ENCODE data around the gene PADI3.

PADI3 gene

GRCh38 chr1:17295292-17295691 is 46.4 kb downstream of the PADI3 start:
- DNase-seq (ENCODE audit: low read depth in 2 of 3, low spot score in 2 of 3): no peak

GRCh38 chr1:17296086-17296485 is 47.2 kb downstream of the PADI3 start:
- no peak for DNase-seq (ENCODE audit: low read depth in 2 of 3, low spot score in 2 of 3)

GRCh38 chr1:17297991-17298390 is 49.1 kb downstream of the PADI3 start:
- DNase-seq (ENCODE audit: low read depth in 2 of 3, low spot score in 2 of 3): no peak

GRCh38 chr1:17301767-17302166 is 52.9 kb downstream of the PADI3 start:
- no peak for DNase-seq (ENCODE audit: low read depth in 2 of 3, low spot score in 2 of 3)

- DNase-seq (ENCODE audit: low read depth in 2 of 3, low spot score in 2 of 3): no peak
Measured at GRCh38 chr1:17304151-17304825, 55.4 kb downstream of the PADI3 start.

- DNase-seq (ENCODE audit: low read depth in 2 of 3, low spot score in 2 of 3): no peak
Measured at GRCh38 chr1:17304826-17305175, 55.9 kb downstream of the PADI3 start.

- no peak for DNase-seq (ENCODE audit: low read depth in 2 of 3, low spot score in 2 of 3)
Measured at GRCh38 chr1:17305576-17306095, 56.7 kb downstream of the PADI3 start.

GRCh38 chr1:17306407-17306806 is 57.5 kb downstream of the PADI3 start:
- DNase-seq (ENCODE audit: low read depth in 2 of 3, low spot score in 2 of 3): no peak

GRCh38 chr1:17306921-17307320 is 58.0 kb downstream of the PADI3 start:
- DNase-seq (ENCODE audit: low read depth in 2 of 3, low spot score in 2 of 3): no peak

- DNase-seq (ENCODE audit: low read depth in 2 of 3, low spot score in 2 of 3): no peak
Measured at GRCh38 chr1:17307329-17307728, 58.4 kb downstream of the PADI3 start.

GRCh38 chr1:17307946-17308345 is 59.0 kb downstream of the PADI3 start, which contains the start of gene PADI4:
Gene PADI4, plus strand, starts transcription at chr1:17308197. Its CDS starts 26 bp downstream, at chr1:17308223.
- no peak for DNase-seq (ENCODE audit: low read depth in 2 of 3, low spot score in 2 of 3)

- DNase-seq (ENCODE audit: low read depth in 2 of 3, low spot score in 2 of 3): no peak
Measured at GRCh38 chr1:17308593-17308992, 59.7 kb downstream of the PADI3 start.

- DNase-seq (ENCODE audit: low read depth in 2 of 3, low spot score in 2 of 3): no peak
Measured at GRCh38 chr1:17309426-17310067, 60.6 kb downstream of the PADI3 start.

- DNase-seq (ENCODE audit: low read depth in 2 of 3, low spot score in 2 of 3): no peak
Measured at GRCh38 chr1:17310068-17310640, 61.3 kb downstream of the PADI3 start.

GRCh38 chr1:17313530-17314309 is 64.8 kb downstream of the PADI3 start:
- DNase-seq (ENCODE audit: low read depth in 2 of 3, low spot score in 2 of 3): no peak

GRCh38 chr1:17314491-17314971 is 65.6 kb downstream of the PADI3 start:
- DNase-seq (ENCODE audit: low read depth in 2 of 3, low spot score in 2 of 3): no peak

- no peak for DNase-seq (ENCODE audit: low read depth in 2 of 3, low spot score in 2 of 3)
Measured at GRCh38 chr1:17315542-17316130, 66.7 kb downstream of the PADI3 start.

- no peak for DNase-seq (ENCODE audit: low read depth in 2 of 3, low spot score in 2 of 3)
Measured at GRCh38 chr1:17316704-17317103, 67.8 kb downstream of the PADI3 start.

GRCh38 chr1:17318262-17318661 is 69.4 kb downstream of the PADI3 start:
- no peak for DNase-seq (ENCODE audit: low read depth in 2 of 3, low spot score in 2 of 3)

- DNase-seq (ENCODE audit: low read depth in 2 of 3, low spot score in 2 of 3): no peak
Measured at GRCh38 chr1:17319561-17320350, 70.9 kb downstream of the PADI3 start.
